BJ (cell line): ENCODE results near the gene TANK. TPM values are rescaled to one million over a fixed set of nuclear protein-coding genes. Genes with fewer than 3 reads are reported as not detected.

ENCODE experiments used
- CTCF ChIA-PET: fragments of 350-600 bp; formaldehyde crosslinking; extraction: SDS; loops from one replicate; lab custom pipeline; 2021; ENCODE audit warnings: antibody characterized with exemption, inconsistent platforms; lab: Yijun Ruan, JAX
- POLR2A ChIA-PET: fragments of 300-600 bp; sonication (Branson Sonifier 250); formaldehyde crosslinking; extraction: SDS; loops from one replicate; lab custom pipeline; 2021; ENCODE audit warnings: antibody characterized with exemption; lab: Charles Lee
- DNase-seq: peaks from one replicate; pipeline ENCODE4 v3.0.0-alpha.2; 2011; ENCODE audit warnings: low read depth
- H3K27me3 ChIP-seq: 2 replicates; pipeline ENCODE4 v1.6.0; 2011; ENCODE audit warnings: low read length; ENCODE audit not compliant: control insufficient read depth, insufficient read depth
- H3K36me3 ChIP-seq: 2 replicates; pipeline ENCODE4 v1.5.1; 2011; ENCODE audit warnings: low read length; ENCODE audit not compliant: control insufficient read depth, insufficient read depth
- H3K4me3 ChIP-seq: 2 replicates; pipeline ENCODE4 v1.5.1; 2011; ENCODE audit warnings: low read depth, mild to moderate bottlenecking, control low read depth, low read length
- polyA plus RNA-seq: library from polyadenylated mRNA; depleted of rRNA; stranded (reverse); fragments of >200 nt; gene quantifications from 2 replicates; pipeline ENCODE4 v1.2.3, GENCODE V29; 2011
- TF ChIP-seq, protein P1 (sequence below): IDR thresholded peaks from 2 replicates; pipeline ENCODE4 v1.5.1; 2011; ENCODE audit warnings: low read depth, mild to moderate bottlenecking, control low read depth, inconsistent platforms, low read length, moderate library complexity; ENCODE audit not compliant: insufficient read depth

Gene TANK
- polyA plus RNA-seq, 1 experiment: 29.8 TPM

DNA sequence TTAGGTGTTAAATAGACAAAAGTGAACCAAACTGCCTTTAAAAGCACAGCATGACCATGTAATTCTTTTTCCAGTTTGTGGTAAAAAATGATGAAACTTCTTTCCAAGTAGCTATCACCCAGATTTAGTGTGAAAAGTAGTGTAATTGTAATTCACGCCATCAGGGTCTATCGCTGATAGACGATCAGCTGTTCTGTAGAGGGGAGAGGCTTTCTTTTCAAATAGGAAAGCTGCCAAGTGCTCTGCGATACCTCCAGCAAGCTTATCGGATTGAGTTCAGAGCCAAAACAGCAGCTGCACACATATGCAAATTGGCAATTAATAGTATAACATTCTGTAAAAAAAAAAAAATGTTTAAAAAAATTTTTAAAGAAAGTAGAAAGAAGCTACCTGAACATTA is 86.1 kb downstream of the TANK start:
- no peak overlapping the region for H3K4me3 ChIP-seq
- TF ChIP-seq, protein P1, sequence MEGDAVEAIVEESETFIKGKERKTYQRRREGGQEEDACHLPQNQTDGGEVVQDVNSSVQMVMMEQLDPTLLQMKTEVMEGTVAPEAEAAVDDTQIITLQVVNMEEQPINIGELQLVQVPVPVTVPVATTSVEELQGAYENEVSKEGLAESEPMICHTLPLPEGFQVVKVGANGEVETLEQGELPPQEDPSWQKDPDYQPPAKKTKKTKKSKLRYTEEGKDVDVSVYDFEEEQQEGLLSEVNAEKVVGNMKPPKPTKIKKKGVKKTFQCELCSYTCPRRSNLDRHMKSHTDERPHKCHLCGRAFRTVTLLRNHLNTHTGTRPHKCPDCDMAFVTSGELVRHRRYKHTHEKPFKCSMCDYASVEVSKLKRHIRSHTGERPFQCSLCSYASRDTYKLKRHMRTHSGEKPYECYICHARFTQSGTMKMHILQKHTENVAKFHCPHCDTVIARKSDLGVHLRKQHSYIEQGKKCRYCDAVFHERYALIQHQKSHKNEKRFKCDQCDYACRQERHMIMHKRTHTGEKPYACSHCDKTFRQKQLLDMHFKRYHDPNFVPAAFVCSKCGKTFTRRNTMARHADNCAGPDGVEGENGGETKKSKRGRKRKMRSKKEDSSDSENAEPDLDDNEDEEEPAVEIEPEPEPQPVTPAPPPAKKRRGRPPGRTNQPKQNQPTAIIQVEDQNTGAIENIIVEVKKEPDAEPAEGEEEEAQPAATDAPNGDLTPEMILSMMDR: no peak
- POLR2A ChIA-PET: no interaction called here
- peaks cover 13% of the 10 kb centered on the region for H3K27me3 ChIP-seq
- CTCF ChIA-PET: interaction anchor here (1.1 kb wide), 1 partner anchor 9 kb away, joined by 3 read pairs; no protein-coding TSS in a partner anchor
- DNase-seq: no peak
- no peaks in the 10 kb centered on the region for H3K36me3 ChIP-seq

GRCh38 chr2:161250864-161251436 is 90.7 kb downstream of the TANK start:
- H3K4me3 ChIP-seq: no peak overlapping the region
- TF ChIP-seq, protein P1: peak; percentile 72
- no peak for DNase-seq
- no peaks in the 10 kb centered on the region for H3K36me3 ChIP-seq
- peaks cover 8% of the 10 kb centered on the region for H3K27me3 ChIP-seq
- ChIA-PET POLR2A (no interaction called here), CTCF (interaction anchor here (0.8 to 3.1 kb wide), 11 partner anchors 8 to 852 kb away, joined by 3 to 26 read pairs (median 6); no protein-coding TSS in a partner anchor)

DNA sequence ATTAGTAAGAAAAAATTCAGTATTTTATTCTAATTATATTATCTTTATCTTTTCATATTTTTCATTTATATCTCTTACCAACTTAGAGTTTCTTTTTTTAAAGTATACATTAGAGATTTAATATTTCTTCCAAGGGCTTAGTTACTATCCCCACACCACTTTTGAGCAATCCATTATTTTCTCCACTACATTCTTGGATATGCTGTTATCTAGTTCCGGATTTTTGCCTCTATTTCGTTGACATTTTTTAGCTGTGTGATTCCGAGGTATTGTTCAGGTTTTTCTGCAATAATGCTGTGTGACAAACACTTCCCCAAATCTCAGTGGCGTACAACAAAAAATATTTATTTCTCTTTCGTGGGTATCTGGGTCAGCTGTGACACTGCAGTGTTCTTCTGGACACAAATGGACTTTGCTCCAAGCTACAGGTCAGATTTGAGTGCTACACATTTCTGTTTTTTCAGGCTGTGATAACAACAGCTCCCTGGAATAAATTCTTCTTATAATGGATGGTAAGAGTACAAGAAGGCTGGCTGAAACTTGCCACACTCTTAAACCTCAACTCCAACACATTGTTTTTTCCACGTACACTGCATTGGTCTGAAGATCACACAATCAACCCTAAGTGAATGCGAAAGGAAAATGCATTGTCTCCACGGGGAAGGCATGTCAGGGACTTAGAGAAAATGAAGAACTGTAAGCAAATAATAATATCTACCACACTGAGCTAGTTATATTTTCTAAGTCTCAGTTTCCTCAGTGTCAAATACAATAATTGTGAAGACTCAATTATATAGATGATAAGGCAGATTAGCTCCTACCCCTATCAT is 97.1 kb downstream of the TANK start:
- POLR2A ChIA-PET: no interaction called here
- H3K4me3 ChIP-seq: no peak overlapping the region
- H3K36me3 ChIP-seq: no peaks in the 10 kb centered on the region
- no peak for DNase-seq
- CTCF ChIA-PET: interaction anchor here (1.1 kb wide), 1 partner anchor 8 kb away, joined by 3 read pairs; no protein-coding TSS in a partner anchor
- TF ChIP-seq, protein P1: no peak
- no peaks in the 10 kb centered on the region for H3K27me3 ChIP-seq

DNA sequence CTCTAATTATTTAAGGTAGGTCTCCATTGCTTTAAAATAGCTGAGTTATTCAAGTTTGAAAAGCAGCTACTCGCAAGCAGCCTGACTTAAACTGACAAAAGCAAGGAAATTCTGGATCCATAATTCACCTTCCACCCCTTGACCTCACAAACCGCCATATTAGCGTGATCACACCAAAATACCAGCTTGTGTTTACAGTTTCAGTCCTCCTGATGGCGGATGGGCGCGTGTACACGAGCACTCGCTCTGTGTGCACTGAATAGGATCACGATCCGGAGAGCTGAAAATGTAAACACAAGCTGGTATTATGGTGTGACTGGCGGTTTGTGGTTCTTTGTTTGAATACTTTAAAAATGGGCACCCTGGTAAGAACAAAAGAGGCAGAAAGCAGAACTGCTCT is 105.6 kb downstream of the TANK start:
- ChIA-PET CTCF (interaction anchor here (0.6 to 2.7 kb wide), 4 partner anchors 15 to 860 kb away, joined by 3 to 13 read pairs (median 5); no protein-coding TSS in a partner anchor), POLR2A (no interaction called here)
- no peak for DNase-seq
- Histone ChIP-seq H3K4me3 (no peak overlapping the region), H3K27me3 (no peaks in the 10 kb centered on the region), H3K36me3 (no peaks in the 10 kb centered on the region)
- TF ChIP-seq, protein P1: no peak

GRCh38 chr2:161269111-161269510 is 108.9 kb downstream of the TANK start:
- no peak overlapping the region for H3K4me3 ChIP-seq
- DNase-seq: no peak
- no peaks in the 10 kb centered on the region for H3K36me3 ChIP-seq
- TF ChIP-seq, protein P1: no peak
- ChIA-PET POLR2A (no interaction called here), CTCF (interaction anchor here (0.6 to 1.7 kb wide), 2 partner anchors 8 to 29 kb away, joined by 3 read pairs; no protein-coding TSS in a partner anchor)
- no peaks in the 10 kb centered on the region for H3K27me3 ChIP-seq
